T47D (cell line): ENCODE data around the gene SSTR4.
"Not testable (repeated sequence)": the region's sequence is repeated elsewhere in the genome, so short reads cannot be mapped to it uniquely, and the experiment has no call there.

ENCODE experiments used
- DNase-seq, 2 experiments: peaks; one replicate each; pipeline versions ENCODE4 v3.0.0 to v3.0.0-alpha.2; 2011 to 2012; ENCODE audit warnings: low read depth in 1 of 2, low spot score in 1 of 2
- JUND ChIP-seq: IDR thresholded peaks from 2 replicates; pipeline ENCODE4 v1.6.1; 2012; ENCODE audit warnings: low read depth
- in situ Hi-C: cut with HindIII; loops from 2 replicates; pipeline ENCODE4 v1.10.0; 2016; ENCODE audit warnings: low sequenced_read_pairs, low pct_unique_long_range_greater_than_20kb

SSTR4 gene, protein sequence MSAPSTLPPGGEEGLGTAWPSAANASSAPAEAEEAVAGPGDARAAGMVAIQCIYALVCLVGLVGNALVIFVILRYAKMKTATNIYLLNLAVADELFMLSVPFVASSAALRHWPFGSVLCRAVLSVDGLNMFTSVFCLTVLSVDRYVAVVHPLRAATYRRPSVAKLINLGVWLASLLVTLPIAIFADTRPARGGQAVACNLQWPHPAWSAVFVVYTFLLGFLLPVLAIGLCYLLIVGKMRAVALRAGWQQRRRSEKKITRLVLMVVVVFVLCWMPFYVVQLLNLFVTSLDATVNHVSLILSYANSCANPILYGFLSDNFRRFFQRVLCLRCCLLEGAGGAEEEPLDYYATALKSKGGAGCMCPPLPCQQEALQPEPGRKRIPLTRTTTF

DNA sequence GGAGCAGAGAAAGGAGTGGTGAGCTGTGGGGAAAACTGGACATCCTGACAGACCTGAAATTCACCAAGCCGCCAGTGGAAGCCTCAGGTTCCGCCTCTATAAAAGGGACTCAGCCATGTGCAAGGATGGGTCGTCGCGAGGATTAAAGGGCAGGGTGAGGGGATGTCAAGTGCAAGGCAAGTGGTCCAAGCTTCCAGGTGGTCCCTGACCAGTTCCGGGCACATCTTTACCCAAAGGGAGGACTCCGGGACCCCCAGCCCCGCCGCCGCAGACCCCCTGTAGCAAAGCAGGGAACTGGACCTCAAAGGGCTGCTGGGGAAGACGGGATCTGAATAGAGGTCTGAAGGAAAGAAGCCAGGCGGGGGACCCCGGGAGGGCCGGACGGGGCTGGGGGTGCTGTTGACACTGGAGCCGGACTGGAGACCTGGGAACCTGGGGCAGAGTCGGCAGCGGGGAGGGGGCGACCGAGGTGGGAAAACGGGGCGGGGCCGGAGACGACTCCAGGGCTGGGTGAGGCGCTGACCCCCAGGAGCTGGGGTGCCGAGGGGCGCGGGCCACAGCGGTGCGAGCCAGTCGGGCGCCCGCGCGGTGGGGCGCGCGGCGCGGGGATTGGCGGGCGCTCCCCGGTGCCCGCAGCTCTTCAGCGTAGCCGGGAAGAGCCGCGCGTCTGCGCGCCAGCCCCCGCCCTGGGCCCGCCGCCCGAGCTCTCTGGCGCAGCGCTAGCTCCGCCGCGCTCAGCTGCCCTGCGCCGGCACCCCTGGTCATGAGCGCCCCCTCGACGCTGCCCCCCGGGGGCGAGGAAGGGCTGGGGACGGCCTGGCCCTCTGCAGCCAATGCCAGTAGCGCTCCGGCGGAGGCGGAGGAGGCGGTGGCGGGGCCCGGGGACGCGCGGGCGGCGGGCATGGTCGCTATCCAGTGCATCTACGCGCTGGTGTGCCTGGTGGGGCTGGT, at the start of gene SSTR4:
Gene SSTR4, plus strand, starts transcription at position 592 of the 951 bp plus-strand sequence. Its CDS starts 172 bp downstream, at position 764.
- no peak for TF ChIP-seq JUND
- no peak for DNase-seq
- in situ Hi-C loops, result no loop called here

GRCh38 chr20:22986601-22987000, 48.5 kb upstream of the SSTR4 start:
- TF ChIP-seq JUND, result no peak
- in situ Hi-C loops, result no loop called here
- DNase-seq, result no peak

DNA sequence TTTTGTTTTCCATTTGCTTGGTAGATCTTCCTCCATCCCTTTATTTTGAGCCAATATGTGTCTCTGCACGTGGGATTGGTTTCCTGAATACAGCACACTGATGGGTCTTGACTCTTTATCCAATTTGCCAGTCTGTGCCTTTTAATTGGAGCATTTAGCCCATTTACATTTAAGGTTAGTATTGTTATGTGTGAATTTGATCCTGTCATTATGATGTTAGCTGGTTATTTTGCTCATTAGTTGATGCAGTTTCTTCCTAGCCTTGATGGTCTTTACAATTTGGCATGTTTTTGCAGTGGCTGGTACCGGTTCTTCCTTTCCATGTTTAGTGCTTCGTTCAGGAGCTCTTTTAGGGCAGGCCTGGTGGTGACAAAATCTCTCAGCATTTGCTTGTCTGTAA, 43.7 kb upstream of the SSTR4 start:
- in situ Hi-C loops, DNase-seq: not testable (repeated sequence)

- in situ Hi-C loops, result no loop called here
- no peak for TF ChIP-seq JUND
- DNase-seq, result no peak
Measured at GRCh38 chr20:22993823-22994222, 41.3 kb upstream of the SSTR4 start.

DNA sequence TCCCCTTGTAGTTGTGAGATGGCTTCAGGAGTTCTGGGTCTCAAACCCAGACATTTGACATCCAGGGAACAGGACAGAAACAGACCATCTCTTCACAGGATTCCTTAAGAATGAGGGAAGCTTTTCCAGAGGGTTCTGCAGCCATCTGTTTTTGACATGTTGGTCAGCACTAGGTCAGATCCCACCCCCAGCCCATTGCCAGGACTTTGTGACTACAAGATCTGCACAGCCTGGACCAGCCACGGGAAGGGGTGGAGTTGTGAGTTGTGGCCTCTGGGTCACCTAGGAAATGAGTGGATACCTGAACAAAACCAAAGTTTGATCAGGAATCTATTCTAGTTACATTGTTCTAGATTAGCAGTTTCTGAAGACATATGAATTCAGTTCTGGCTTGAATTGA, 39.2 kb upstream of the SSTR4 start:
- in situ Hi-C loops, result no loop called here
- TF ChIP-seq JUND, result no peak
- no peak for DNase-seq

DNA sequence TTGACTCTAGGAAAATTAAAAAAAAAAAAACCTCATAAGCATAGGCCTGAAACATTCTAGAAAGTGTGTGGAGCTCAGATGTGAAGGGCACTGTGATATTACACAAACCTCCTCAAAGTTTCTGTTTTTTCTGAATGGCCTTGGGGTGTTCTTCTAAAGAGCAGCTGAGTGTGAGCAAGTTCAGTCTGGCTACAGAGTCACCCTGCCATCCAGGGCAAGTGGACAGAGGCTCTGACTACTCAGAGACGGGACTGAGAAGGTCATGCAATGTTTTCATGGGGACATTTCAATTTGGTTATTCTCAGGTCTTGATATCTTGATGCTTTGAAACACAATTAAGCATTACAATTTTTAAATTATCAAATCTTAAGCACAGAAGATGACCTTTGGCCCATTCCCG, 36.6 kb upstream of the SSTR4 start:
- DNase-seq, result no peak
- in situ Hi-C loops, result no loop called here
- TF ChIP-seq JUND, result no peak

DNA sequence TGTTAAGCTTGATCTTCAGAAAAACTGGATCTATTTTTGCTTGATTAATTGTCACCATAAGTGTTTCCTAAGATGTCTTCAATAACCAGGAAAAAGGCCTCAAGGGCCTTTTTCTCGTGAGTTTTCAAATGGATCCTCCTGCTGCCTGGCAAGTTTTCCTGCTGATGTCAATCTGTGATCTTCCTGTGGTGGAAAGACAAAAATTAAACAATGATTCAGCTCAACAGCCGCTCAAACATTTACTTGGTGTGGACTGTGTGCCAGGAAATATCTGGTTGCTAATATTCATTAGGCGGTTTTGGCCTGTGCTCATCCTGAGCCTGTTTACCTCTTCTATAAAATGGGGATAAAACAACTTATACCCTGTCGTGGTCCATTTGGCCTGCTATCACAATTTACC, 35.4 kb upstream of the SSTR4 start:
- no peak for DNase-seq
- in situ Hi-C loops, result no loop called here

GRCh38 chr20:23000232-23000947, 34.7 kb upstream of the SSTR4 start:
- in situ Hi-C loops, result no loop called here
- TF ChIP-seq JUND, result no peak
- no peak for DNase-seq

More for the DNA sequence above, 35.4 kb upstream of the SSTR4 start:
- no peak for TF ChIP-seq JUND

- in situ Hi-C loops, result no loop called here
- TF ChIP-seq JUND, result no peak
- no peak for DNase-seq
Measured at GRCh38 chr20:23002276-23002675, 32.8 kb upstream of the SSTR4 start.

DNA sequence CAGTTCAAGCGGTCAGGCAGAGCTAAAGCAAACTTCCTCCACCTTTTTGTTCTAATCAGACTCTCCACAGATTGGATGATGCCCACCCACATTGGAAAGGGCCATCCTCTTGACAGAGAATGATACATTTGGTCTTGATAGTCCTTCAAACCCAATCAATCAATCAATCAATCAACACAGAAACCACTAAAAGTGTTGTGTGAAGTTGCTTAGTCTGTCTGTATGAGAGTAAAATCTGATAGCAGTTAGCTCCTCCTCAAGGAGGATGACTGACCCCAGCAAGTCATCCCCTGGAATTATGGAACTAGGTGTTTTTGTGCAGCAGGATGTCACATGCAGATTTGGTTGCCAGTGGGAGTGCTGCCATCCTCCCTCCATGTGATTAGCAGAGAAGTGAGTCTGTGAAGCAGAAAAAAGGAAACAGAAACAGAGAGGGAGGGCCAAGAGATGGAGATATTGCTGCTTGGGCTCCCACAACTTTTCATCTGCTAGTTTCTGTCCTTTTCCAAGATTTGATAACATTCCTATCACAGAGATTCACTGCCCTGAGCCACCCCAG, 32.0 kb upstream of the SSTR4 start:
- in situ Hi-C loops, result no loop called here
- DNase-seq, result no peak
- no peak for TF ChIP-seq JUND

- in situ Hi-C loops, result no loop called here
- DNase-seq, result no peak
- no peak for TF ChIP-seq JUND
Measured at GRCh38 chr20:23003881-23004460, 31.1 kb upstream of the SSTR4 start.

GRCh38 chr20:23005776-23006175, 29.3 kb upstream of the SSTR4 start:
- no peak for TF ChIP-seq JUND
- DNase-seq, result no peak
- in situ Hi-C loops, result no loop called here
